Endothelial cell of umbilical vein (primary cell): ENCODE data around the gene MAP6. TPM values are rescaled to one million over a fixed set of nuclear protein-coding genes. Genes with fewer than 3 reads are reported as not detected.

ENCODE experiments used
- BruUV-seq: library from RNA; stranded (reverse); fragments of 400-500 nt; replicated peaks from 2 replicates; lab custom pipeline; 2021; lab: Mats Ljungman, UMichigan
- CTCF ChIA-PET: fragments of 300-600, 350-600 bp; sonication (Branson Sonifier 250); formaldehyde crosslinking; loops from one replicate; lab custom pipeline; 2021; ENCODE audit warnings: antibody characterized with exemption, inconsistent platforms; lab: Charles Lee
- POLR2A ChIA-PET: fragments of 300-600, 350-600 bp; sonication (Branson Sonifier 250); formaldehyde crosslinking; loops from one replicate; lab custom pipeline; 2021; ENCODE audit warnings: antibody characterized with exemption, inconsistent platforms; lab: Charles Lee
- DNase-seq: peaks from one replicate; pipeline ENCODE4 v3.0.0-alpha.2; 2011; ENCODE audit warnings: low read depth, low spot score
- FAIRE-seq: peaks from 2 replicates; lab custom pipeline; 2011; peaks lifted over from hg19 to GRCh38; lab: Jason Lieb, UNC
- H2AFZ ChIP-seq: 2 replicates; pipeline ENCODE4 v1.6.0; 2012; ENCODE audit warnings: low read depth, low read length, control low read depth, inconsistent platforms
- H3K27ac ChIP-seq: 2 replicates; pipeline ENCODE4 v1.5.1; 2011; ENCODE audit warnings: low read depth, mild to moderate bottlenecking, control low read depth, low read length, moderate library complexity; ENCODE audit not compliant: insufficient read depth
- H3K27me3 ChIP-seq, 2 experiments: 2 replicates each; pipeline versions ENCODE4 v1.6.0 to v1.6.1; 2011; ENCODE audit warnings: low read length in 2 of 2, mixed read lengths in 1 of 2; ENCODE audit not compliant: control insufficient read depth in 2 of 2, insufficient read depth in 2 of 2
- H3K36me3 ChIP-seq, 2 experiments: 2 replicates in 1 of 2; 3 replicates in 1 of 2; pipeline ENCODE4 v1.5.1; 2011; ENCODE audit warnings: low read length in 2 of 2, mild to moderate bottlenecking in 1 of 2, moderate library complexity in 1 of 2; ENCODE audit not compliant: control insufficient read depth in 2 of 2, insufficient read depth in 2 of 2; ENCODE audit errors: extremely low read depth in 1 of 2
- H3K4me1 ChIP-seq: 3 replicates; pipeline ENCODE4 v1.5.1; 2011; ENCODE audit warnings: mild to moderate bottlenecking, low read length; ENCODE audit not compliant: control insufficient read depth, insufficient read depth; ENCODE audit errors: extremely low read depth
- H3K4me2 ChIP-seq: 2 replicates; pipeline ENCODE4 v1.6.1; 2011; ENCODE audit warnings: low read length, control low read depth, mixed read lengths; ENCODE audit not compliant: insufficient read depth
- H3K4me3 ChIP-seq, 3 experiments: fragments of 200-600 bp in 1 of 3; sonication (generic), shearing (Covaris generic) in 1 of 3; replicated peaks in 1 of 3; 2 replicates each; pipeline ENCODE4 v1.5.1; 2011 to 2016; ENCODE audit warnings: control low read depth in 3 of 3, low read length in 3 of 3, mild to moderate bottlenecking in 2 of 3, inconsistent platforms in 1 of 3, low read depth in 1 of 3, moderate library complexity in 1 of 3; ENCODE audit not compliant: insufficient read depth in 1 of 3
- H3K79me2 ChIP-seq: 2 replicates; pipeline ENCODE4 v1.6.0; 2012; ENCODE audit warnings: low read length, inconsistent platforms; ENCODE audit not compliant: control insufficient read depth, insufficient read depth
- H3K9ac ChIP-seq: replicated peaks from 2 replicates; pipeline ENCODE3; 2011; ENCODE audit warnings: low read length, control low read depth; ENCODE audit not compliant: insufficient read depth; ENCODE audit errors: extremely low read depth
- H3K9me1 ChIP-seq: replicated peaks from 3 replicates; pipeline ENCODE4 v1.6.0; 2011; ENCODE audit warnings: mild to moderate bottlenecking, low read length; ENCODE audit not compliant: control insufficient read depth, insufficient read depth; ENCODE audit errors: extremely low read depth
- H3K9me3 ChIP-seq: replicated peaks from 2 replicates; pipeline ENCODE4 v1.5.1; 2012; ENCODE audit warnings: low read length, inconsistent platforms; ENCODE audit not compliant: control insufficient read depth, insufficient read depth
- H4K20me1 ChIP-seq: replicated peaks from 2 replicates; pipeline ENCODE3; 2011; ENCODE audit warnings: mild to moderate bottlenecking, low read length; ENCODE audit not compliant: control insufficient read depth, insufficient read depth; ENCODE audit errors: extremely low read depth
- CTCF ChIP-seq, 2 donors: IDR thresholded peaks; 1 replicate in 1 of 2; 2 replicates in 1 of 2; pipeline ENCODE4 v1.5.1; 2011; ENCODE audit warnings: low read length in 2 of 2, mild to moderate bottlenecking in 2 of 2, moderate library complexity in 2 of 2, control low read depth in 1 of 2, inconsistent platforms in 1 of 2, low read depth in 1 of 2; ENCODE audit not compliant: insufficient read depth in 1 of 2; ENCODE audit errors: extremely low read depth in 1 of 2
- EZH2 ChIP-seq: IDR thresholded peaks from 2 replicates; pipeline ENCODE4 v1.6.1; 2012; ENCODE audit warnings: borderline replicate concordance, low read depth, mild to moderate bottlenecking, moderate library complexity, low read length, inconsistent platforms; ENCODE audit not compliant: severe bottlenecking
- FOS ChIP-seq: IDR thresholded peaks from 2 replicates; pipeline ENCODE4 v1.6.1; 2011; ENCODE audit warnings: mild to moderate bottlenecking, low read length, moderate library complexity, borderline replicate concordance; ENCODE audit not compliant: insufficient read depth
- GATA2 ChIP-seq: IDR thresholded peaks from 2 replicates; pipeline ENCODE4 v1.7.0; 2011; ENCODE audit warnings: low read depth, mild to moderate bottlenecking, moderate library complexity, mixed read lengths, low read length; ENCODE audit not compliant: insufficient read length, insufficient read depth
- JUN ChIP-seq: IDR thresholded peaks from 2 replicates; pipeline ENCODE4 v1.6.1; 2011; ENCODE audit warnings: borderline replicate concordance, low read depth; ENCODE audit not compliant: insufficient read length, insufficient read depth
- MYC ChIP-seq: IDR thresholded peaks from one replicate; pipeline ENCODE4 v1.6.1; 2011; ENCODE audit warnings: mild to moderate bottlenecking, low read depth, low read length
- POLR2A ChIP-seq: IDR thresholded peaks from 2 replicates; pipeline ENCODE4 v1.6.1; 2012; ENCODE audit warnings: low read depth, mild to moderate bottlenecking, control low read depth, low read length
- POLR2AphosphoS5 ChIP-seq: IDR thresholded peaks from 2 replicates; pipeline ENCODE4 v1.6.1; 2012; ENCODE audit warnings: low read depth, mild to moderate bottlenecking, control low read depth, low read length, moderate library complexity; ENCODE audit not compliant: insufficient read depth
- dilution Hi-C: fragments of 300-500 bp; cut with MboI; formaldehyde crosslinking; loops from one replicate; pipeline ENCODE4 v1.15.0; 2019; ENCODE audit warnings: low sequenced_read_pairs; ENCODE audit not compliant: extremely low pct_ligation_motif_present
- intact Hi-C: fragments of 100-400 bp; cut with micrococcal nuclease; formaldehyde crosslinking; loops from one replicate; pipeline ENCODE4 v1.10.0; 2022
- polyA plus RNA-seq, 4 experiments: library from polyadenylated mRNA; depleted of rRNA in 3 of 4; stranded (reverse) in 3 of 4; unstranded in 1 of 4; fragments of >200 nt; gene quantifications; 2 replicates each; pipeline versions ENCODE4 v1.2.1 to v1.2.3, GENCODE V29; 2011 to 2012; ENCODE audit warnings: missing spikeins in 1 of 4
- total RNA-seq: library from RNA; stranded (reverse); gene quantifications from 2 replicates; pipeline ENCODE4 v1.2.3, GENCODE V29; 2021
- TF ChIP-seq, protein P1 (sequence below): IDR thresholded peaks from 2 replicates; pipeline ENCODE4 v1.6.1; 2011; ENCODE audit not compliant: insufficient read depth, insufficient read length

Gene MAP6
- total and polyA plus RNA-seq, 2 donors (not counting 3 experiments of a cell fraction or from before 2014, with no cell fraction given): 0.12 TPM; not detected in 1

- DNase-seq: no peak
- Histone ChIP-seq H3K27ac (no peak overlapping the region), H3K27me3 (no peaks in the 10 kb centered on the region), H3K4me2 (no peak overlapping the region), H3K9me3 (no peaks in the 10 kb centered on the region), H2AFZ (no peak overlapping the region), H3K4me3 (no peak overlapping the region), H4K20me1 (no peaks in the 10 kb centered on the region), H3K9me1 (no peaks in the 10 kb centered on the region), H3K79me2 (no peaks in the 10 kb centered on the region), H3K36me3 (no peaks in the 10 kb centered on the region), H3K9ac (no peak overlapping the region), H3K4me1 (peaks cover 17% of the 10 kb centered on the region)
- FAIRE-seq: no peak
- POLR2A ChIA-PET: interaction anchor here (1.6 to 2.1 kb wide), 3 partner anchors 12 to 30 kb away, joined by 6 to 23 read pairs (median 7); no protein-coding TSS in a partner anchor
- BruUV-seq: no TSS peak
- CTCF ChIA-PET: interaction anchor here (0.6 to 2.7 kb wide), 6 partner anchors 8 to 250 kb away, joined by 4 to 43 read pairs (median 11); no protein-coding TSS in a partner anchor
- intact Hi-C loops: no loop called here
- dilution Hi-C loops: no loop called here
- TF ChIP-seq GATA2 (no peak), JUN (no peak), FOS (no peak), MYC (no peak), POLR2A (no peak), POLR2AphosphoS5 (no peak), EZH2 (no peak), CTCF (IDR thresholded peaks at IDR 0.05; ENCODE audit: extremely low read depth in 1 of 2, insufficient read depth in 1 of 2, low read depth in 1 of 2, low read length in 2 of 2) (no peak)
- TF ChIP-seq, protein P1, sequence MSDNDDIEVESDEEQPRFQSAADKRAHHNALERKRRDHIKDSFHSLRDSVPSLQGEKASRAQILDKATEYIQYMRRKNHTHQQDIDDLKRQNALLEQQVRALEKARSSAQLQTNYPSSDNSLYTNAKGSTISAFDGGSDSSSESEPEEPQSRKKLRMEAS: no peak
Observed at GRCh38 chr11:75553182-75553581, 115.7 kb downstream of the MAP6 start.
